Measurements from ENCODE around the gene ATP5F1D.

The ATP5F1D gene

DNA sequence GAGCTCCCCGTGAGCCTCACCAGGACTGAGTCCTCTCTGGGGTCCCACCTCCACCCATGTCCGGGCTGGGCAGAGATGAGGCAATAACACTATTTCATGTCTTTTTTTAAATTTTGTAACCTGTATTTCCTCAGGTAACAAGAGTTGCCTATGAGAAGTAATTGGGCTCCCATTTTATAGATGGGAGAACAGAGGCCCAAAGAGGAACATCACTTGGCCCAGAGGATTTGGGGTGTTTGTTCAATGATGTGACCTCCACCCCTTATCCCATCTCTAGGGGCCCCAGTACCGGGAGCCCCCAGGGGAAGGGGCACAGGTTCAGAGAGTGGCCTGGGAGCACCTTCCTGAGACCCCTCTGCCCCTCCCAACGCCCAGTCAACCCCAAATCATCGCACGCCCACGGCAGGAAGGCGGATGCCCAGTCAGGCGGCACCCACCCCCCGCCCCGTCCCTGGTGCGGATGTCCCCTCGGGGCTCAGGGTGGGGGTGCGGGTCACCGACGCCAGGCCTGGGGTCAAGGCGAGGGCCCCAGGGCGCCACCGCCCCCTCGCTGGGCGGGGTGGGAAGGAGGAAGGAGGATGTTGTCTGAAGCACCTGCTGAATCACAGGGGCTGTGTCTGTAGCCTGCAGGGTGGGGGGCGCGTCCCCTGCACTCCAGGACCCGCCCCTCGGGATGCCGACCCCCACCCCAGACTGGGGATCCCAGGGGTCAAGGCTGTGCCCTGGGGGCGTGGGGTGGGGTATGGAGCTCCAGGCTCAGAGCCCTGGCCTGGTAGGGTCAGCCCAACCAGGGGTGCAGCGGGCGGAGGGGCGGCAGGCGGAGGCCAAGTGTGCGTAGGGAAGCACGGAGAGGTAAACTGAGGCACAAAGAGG, 18.6 kb downstream of the ATP5F1D start:
- DNase-seq: peak; percentile 75

DNA sequence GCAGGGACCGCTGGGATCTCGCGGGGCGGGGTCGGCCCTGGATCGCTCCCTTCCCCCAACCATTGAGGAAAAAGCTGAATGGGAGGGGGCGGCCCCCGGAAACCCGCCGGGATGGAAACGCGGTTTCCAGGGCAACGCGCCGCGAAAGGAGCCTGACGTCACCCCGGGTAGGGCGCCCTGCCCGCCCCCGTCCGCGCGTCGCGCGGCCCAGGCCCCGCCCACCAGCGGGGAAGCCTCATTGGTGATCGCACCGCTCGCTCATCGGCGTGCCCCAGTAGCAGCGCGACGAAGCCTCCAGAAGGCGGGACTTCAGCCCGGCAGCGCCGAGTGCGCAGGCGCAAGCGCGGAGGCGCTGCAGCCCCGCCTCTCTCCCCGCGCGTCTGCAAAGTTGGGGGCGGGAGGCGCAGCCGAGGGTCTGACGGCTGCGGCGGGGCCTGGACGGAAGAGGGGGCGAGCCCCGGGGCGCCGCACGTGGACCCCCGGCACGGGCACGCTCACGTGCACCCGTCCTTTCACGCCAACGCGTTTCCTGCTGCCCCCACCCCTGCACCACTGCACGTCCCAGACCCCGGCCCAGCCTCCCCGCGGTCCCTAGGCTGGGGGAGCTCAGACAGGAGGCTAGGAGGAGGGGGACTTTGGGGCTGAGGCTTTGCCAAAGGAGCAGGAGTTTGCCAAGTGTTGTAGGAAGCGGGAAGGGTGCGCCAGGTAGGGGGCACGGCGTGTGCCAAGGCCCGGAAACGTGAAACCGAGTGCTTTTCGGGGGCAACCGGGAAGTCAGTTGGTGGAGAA, 19.4 kb downstream of the ATP5F1D start:
- peak; percentile 98 for DNase-seq

DNA sequence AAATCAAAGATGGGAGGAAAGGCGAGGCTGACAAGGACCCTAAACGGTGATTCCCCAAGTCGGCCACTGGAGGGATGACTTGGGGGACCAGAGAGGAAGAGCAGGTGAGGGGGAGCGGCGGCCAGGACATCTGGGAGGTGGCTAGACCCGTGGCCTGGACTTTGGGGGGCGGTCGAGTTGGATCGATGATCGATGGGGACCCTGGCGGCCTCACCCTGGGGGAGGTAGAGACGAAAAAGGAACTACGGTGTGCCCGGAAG, 19.9 kb downstream of the ATP5F1D start:
- DNase-seq: peak; percentile 69

DNA sequence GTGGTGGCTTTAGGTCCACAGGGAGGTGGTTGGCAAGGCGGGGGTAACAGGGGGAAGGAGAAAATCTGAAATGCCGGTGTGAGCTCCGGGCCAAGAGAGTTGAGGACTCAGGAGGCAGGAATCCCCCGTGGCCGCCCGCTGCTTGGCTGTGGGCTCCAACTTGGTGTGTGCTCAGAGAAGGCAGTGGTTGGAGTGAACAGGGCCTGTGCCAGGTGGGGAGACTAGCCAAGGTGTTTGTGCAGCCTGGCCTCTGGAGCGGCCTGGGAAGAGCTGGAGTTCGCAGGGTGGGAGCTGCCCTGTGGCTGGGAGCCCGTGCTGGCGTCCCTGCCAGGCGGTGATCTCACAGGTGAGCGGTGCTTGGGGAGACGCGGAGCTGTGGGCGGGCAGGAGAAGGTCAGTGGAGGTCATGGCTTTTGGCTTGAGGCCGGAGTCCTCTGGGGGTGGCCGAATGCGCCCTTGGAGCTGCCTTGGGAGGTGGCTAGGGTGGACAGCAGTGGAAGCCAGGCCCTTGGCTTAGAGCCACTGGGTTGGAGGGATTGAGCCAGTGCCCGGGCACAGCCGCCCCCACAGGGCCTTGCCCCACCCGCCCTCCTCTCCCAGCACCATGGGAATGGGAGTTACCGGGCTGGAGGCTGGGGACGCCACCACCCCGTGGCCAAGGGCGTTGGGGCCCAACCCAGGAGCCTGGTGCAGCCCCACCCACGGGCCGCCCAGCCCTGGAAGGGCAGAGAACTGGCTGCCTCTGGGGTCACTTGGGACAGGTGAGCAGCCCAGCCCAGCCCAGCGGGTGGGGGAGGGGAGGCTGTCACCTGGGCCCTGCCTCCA, 20.5 kb downstream of the ATP5F1D start:
- peak; percentile 71 for DNase-seq

DNA sequence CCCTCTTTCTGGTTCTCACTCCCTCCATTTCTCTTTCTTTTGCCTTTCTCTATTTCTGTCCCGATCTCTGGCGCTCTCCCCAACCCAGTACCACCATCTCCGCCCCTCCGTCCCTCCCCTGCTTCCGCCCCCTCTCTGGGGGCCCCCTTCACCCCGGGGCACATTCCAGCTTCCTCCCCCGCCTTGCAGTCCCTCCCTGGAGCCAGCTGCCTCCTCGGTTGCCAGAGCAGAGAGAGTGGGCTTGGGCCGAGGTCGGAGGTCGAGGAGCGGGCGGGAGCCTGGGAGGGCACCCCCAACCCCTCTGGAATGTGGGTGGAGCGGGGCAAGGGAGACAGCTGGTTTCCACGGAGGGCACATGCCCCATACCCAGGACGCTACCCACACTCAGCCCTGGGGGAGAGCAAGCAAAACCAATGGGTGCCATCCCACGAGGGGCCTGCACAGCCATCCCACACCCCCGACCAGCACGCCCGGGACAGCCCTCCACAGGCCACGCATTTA, 21.1 kb downstream of the ATP5F1D start:
- no peak for DNase-seq

DNA sequence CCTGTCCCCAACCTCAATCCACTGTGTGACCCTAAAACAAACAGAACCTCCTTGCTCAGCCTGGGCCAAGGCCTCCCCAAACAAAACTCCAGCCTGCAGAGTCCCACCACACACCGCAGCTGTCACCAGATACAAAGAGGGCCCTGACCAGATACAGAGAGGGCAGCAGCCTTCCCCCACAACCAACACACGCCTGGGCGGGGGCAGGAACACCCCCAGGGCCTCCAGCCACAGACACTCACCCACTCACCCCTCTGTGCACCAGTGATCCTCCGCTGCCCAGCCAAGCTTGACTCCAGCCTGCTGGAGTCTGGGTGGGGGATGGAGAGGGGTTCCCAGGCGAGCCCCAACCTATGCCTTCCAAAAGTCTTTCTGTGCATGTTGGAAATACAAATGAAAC, 21.6 kb downstream of the ATP5F1D start:
- DNase-seq: no peak

DNA sequence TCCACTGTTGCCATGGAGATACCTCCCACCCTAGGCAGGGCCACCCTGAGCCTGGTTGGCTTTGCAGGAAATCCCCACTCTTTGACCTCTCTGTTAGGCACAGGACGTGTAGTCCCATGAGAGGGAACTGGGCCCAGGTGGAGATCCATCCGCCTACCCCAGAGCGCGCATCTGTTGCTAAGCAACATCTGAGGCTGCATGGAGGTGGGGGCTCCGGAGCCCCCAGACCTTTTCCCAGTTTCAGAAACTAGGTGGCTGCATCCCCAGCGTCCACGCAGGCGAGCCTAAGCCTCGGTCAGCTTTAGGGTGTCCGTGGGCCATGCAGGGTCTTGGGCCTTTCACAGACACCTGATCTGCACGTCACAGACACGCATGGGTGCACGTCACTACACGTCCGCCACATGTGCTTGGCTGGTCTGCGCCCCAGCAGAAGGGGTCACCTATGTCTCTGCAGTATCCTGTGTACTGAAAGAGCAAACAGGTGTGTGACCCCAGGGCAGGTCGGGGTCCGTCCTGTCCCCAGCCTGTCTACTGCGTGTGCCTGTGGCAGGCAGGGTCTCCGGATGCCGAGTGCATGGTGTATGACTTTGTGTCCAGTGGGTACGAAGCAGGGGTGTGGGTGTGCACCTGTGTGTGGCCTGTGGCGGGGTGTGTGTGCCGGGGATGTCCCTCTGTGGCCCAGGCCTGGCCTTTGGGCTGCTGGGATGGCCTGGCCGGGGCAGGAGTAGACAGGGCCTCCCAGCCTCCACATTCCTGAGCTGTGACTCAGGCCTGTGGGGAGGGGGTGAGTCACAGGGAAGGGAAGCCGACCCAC, 23.5 kb downstream of the ATP5F1D start:
- DNase-seq: no peak

DNA sequence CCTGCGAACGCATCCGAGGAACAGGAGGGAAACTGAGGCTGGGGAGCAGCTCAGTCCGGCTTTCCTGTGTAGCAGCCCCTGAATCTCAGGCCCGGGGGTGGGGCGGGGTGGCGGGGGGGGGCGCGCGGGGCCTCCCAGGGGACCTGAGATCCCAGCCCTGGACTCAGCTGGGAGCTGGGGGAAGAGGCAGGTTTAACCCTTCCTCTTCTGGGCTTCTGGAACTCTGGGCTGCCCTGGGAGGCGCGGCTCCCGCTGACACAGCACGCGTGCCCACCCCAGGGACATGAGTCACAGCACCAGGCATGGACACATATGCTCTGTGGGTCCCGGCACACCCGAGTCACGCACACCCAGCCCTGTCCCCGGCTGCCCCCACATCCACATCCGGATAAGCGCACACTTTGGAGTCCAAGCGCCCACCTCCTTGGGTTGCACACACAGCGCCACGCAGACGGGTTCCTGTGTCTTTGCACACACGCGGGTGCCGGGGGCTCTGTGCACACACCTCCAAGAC, 24.1 kb downstream of the ATP5F1D start:
- DNase-seq: peak; percentile 49

DNA sequence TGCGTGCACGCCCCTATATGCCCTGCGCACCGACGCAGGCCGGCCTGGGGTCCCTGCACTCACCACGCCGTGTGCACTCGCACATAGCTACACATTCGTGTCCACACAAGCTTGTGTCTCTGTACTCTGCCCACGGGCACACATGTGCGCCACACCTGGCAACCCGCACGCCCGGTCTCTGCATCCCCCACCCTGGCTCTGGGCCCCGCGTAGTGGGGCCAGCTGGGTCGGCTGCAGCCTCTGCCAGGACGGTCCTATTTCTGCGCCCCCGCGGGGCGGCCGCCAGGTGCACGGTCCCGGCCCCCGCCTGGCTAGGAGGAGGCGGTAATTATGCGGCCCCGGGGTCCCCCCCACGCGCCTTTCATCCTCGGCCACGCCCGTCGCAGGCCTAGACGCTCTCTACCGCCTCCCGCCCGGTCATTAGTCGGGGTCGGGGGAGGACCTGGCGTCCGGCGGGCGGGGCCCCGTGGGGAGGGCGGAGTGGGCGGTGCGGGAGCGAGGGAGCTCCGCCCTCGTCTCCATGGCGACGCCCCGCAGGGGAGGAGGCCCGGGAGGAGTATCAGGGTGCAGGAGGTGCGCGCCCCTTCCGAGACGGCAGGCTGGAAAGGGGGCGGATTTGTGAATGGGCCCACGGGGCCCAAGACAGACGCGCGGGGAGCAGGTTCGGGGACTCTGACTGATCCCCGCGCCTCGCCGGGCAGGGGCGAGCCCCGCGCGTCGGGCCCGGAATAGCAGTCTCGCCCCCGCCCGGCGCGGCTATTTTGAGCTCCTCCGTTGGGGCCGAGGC, 24.8 kb downstream of the ATP5F1D start:
- DNase-seq: peak; percentile 93

DNA sequence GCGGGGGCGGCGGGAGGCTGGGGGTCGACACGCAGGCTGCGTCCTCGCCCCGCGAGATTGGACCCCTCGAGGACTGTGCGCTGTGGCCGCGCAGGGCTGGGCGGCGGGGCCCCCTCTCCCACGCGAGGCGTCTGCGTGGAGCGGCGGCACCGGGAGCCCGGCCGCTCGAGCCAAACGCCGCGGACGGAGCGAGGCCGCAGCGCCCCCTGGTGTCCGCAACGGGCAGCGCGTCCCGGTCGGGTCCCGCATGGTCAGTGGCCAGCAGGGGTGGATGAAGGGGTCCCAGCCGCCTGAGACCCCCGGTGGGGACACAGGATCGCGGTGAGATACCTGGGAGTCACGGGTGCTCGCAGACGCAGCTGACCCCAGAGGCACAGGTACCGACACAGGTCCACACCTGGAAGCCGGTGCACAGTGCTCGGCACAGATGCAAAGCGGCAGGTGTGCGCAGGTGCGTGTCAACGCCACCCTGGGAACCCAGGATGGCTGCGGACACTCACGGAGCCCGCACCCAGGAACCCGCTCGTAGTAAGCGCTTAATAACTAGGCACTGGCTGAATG, 25.4 kb downstream of the ATP5F1D start:
- DNase-seq: peak; percentile 71

DNA sequence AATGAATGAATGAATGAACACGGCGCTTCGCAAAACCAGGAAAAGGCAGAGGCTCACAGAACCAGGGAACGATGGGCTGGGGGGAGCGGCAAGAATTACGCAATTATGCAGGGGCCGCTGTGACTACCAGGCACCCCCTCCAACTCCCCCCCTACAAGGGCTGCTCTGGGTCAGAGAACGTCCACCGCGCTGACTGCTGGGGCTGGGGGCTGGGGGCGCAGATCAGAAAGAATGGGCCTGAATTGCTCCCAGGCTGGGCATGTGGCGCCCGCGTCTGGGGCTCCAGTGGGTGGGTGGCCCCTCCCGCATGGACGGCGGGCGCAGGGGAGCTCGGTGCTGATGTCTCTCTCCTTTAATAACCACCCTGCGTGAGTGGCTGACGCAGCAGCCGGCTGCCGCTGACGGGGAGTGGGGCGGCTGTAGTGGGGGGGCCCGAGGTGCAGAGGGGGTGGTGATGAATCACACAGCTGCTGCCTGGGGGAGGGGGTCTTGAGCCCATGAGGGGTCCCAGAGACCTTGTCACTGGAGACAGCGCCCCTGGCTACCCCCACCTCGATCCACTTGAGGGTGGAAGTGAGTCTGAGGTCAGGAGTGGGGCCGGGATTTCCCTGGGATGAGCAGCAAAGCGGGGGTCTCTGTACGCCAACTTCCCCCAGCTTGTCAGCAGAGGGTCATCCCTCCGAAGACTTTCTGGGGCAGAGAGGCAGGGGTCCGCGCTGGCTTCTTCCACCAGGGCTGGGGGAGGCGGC, 26.1 kb downstream of the ATP5F1D start:
- no peak for DNase-seq

DNA sequence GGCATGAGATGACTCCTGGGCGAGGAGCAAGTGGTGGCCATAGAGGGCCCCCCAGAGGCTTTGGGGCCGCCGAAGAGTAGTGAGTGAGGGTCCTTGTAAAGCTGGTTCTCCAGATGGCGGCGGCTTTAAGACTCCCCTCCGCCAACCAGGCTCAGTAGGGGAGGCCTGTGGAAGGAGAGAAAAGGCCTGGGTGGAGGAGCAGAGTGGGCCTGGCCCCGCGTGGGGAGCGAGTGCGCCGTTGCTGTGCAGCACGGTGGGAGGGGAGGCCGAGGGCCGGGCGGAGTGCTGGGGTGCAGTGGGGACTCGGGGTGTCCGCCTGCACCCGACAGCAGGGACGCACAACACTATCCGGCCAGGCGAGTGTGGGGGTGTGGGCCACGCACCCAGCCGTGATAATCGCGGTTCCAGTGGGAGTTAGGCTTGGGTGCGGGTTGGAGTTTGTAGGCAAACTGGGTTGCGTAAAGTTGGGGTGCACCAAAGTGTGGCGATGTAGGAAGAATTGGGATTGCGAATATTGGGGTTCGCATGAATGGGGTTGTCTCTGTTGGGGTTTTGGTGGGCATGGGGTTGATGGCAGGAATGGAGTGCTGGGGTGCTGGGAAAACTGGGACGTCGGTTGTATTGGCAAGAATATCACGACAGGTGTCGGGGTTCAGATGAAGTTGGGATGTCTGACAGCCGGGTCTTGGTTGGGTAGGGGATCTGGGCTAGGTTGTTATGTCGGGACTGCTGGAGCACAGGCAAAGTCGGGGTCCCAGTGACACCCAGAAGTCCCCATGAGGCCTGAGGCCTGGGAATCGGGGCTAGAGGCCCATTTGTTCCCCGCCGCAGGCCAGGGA, 26.9 kb downstream of the ATP5F1D start:
- no peak for DNase-seq

DNA sequence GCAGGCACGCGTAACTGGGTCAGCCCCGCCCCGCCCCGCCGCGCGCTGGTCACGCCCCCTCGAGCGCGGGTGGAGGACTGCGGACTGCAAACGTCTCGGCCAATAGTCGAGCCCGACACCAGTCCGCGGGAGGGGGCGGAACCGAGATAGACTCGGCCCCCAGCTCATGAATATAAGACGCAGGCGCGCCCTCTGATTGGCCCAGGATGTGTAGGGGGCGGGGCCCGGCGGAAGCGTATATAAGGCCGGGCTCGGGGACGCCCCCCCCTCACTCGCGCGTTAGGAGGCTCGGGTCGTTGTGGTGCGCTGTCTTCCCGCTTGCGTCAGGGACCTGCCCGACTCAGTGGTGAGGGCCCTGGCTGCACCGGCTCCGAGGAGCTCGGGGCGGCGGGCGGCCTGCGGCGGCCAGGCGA, 27.5 kb downstream of the ATP5F1D start, which contains the start of gene CIRBP:
Gene CIRBP, plus strand, starts transcription at position 268 of the 413 bp plus-strand sequence. CDS start 1,602 bp downstream, outside the sequence.
- peak; percentile 99 for DNase-seq

DNA sequence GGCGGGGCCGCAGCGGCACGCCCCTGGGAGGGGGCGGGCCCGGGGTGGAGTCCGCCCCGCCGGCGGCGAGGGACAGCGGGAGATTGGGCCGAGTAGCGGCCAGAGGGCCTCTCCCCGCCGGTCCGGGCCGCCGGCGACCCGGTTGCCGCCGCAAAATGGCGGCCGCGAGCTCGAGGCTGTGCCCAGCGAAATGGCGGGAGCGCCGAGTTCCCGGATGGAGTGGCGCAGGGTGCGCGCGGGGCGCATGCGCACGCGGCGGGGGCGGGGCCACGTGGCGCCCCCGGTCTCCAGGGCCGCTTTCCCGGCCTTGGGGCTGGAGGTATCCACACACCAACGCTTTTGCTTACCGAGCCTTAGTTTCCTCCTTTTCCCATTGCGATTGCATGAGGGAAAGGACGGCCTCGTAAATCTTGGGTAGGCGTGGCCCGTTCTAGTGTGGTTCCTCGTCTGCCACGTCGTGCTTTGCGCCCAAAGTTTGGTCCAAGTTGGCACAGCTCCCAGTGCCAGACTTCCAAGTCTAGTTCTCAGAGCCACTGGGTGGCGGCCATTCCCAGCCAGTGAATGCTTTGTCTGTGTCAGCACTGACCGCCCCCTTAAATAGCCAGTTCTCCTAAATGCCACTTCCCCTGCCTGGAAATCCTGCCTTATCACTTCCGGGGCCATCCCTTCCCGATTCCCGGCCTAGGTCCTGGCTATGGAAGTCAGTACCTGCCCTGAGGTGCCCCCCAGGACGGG, 28.1 kb downstream of the ATP5F1D start:
- DNase-seq: peak; percentile 87

DNA sequence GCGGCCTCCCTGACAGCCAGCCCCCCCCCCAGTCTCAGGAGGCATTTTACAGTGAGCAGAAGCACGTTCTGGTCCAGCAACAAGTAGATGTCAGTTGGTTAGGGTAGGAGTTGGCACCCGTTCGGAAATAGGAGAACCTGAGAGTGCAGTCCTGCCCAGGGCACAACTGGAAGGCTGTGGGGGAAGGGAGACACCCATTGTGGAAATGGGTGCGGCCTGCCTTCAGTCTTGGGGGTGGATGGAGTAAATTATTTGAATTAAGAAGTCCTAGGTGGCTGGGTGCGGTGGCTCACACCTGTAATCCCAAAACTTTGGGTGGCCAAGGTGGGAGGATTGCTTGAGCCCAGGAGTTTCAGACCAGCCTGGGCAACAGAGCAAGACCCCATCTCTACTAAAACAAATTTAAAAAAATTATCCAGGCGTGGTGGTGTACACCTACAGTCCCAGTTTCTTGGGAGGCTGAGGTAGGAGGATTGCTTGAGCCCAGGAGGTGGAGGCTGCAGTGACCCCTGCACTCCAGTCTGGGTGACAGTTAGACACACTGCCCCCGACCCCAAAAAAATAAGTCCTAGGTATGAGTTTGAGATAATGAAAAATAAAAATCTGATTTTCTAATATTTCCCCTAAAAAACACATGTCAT, 28.8 kb downstream of the ATP5F1D start:
- DNase-seq: peak; percentile 42

DNA sequence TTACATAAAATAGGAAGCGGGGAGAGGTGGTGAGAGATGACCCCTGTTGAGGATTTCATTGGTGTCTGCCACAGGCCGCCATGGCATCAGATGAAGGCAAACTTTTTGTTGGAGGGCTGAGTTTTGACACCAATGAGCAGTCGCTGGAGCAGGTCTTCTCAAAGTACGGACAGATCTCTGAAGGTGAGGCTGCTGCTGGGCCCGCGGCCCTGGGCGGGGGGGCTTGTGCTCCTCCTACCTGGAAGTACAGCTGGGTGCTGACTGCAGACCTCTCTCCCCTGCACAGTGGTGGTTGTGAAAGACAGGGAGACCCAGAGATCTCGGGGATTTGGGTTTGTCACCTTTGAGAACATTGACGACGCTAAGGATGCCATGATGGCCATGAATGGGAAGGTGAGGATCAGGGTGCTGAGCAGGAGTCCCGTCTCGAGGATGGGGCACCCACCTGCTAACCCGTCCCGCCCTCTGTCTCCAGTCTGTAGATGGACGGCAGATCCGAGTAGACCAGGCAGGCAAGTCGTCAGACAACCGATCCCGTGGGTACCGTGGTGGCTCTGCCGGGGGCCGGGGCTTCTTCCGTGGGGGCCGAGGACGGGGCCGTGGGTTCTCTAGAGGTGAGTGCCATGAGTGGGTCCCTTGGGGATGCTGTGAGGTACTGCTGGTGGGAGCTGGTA, 29.4 kb downstream of the ATP5F1D start:
- no peak for DNase-seq
